GM21447 (cell line): ENCODE results near the gene ST14.
"Not testable (repeated sequence)": the region's sequence is repeated elsewhere in the genome, so short reads cannot be mapped to it uniquely, and the experiment has no call there.

Experiments
- ATAC-seq: cut with Tn5 transposase; IDR thresholded peaks from one replicate; pipeline ENCODE4 v1.9.1; 2021; ENCODE audit not compliant: unreplicated experiment

ST14 gene

DNA sequence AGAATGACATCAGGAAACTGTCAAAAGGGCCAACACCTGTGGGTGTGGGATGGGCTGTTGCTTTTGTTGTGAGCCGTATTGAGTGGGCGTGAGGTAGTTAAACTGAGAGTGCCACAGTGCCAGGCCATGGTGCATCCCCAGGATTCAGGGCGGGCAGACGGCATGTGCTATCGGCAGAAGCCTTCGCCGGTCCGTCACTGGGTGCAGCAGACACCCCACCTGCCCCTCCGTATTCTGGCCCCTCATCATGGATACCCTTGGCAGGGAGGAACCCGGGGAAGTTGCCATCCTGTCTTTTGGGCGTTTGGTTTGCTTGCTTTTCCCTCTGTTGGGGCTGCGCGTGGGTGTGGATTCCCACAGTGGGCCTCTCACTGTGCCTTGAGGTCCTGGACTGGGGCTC lies 27.5 kb downstream of the ST14 start:
- no peak for ATAC-seq

DNA sequence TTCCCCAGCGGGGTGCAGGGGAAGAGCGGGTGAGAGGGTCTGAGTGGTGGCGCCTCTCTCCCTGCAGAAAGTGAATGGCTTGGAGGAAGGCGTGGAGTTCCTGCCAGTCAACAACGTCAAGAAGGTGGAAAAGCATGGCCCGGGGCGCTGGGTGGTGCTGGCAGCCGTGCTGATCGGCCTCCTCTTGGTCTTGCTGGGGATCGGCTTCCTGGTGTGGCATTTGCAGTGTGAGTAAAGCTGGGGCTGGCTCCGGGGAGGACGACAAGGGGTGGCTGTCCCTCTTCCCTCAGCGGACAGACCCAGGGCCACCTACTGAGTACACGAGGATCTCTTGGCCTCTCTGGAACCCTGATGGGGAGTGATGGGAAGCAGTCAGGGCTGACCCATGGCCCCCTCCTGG lies 28.5 kb downstream of the ST14 start:
- no peak for ATAC-seq

DNA sequence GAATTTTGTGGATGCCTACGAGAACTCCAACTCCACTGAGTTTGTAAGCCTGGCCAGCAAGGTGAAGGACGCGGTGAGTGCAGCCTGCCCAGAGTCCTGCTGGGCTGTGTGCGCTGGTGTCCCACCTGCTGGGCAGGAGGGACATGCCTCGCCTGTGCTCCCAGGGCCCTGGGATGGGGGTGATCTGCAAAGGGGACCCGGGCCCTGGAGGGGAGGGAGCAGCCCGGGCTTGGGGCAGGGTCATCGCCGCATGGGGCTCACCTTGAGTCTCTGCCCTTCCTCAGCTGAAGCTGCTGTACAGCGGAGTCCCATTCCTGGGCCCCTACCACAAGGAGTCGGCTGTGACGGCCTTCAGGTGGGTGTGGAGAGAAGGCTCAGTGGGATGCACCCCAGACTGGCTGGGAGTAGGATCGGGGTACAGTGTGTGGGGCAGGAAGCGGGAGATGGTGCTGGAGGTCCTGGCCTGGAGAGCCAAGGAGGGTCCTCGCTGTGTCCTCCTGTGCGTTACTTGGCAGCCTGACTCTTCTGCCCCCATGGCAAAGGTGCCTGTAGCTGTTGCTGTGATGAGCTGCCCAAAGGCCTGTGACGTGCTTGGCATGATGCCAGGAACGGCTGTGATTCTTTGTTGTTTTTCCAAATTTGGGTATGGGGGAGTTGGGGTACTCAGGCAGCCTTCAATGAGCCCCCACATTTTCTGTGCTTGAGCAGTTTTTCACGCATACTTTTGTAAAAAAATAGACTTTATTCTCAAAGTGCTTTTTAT lies 29.2 kb downstream of the ST14 start:
- ATAC-seq, result no peak

DNA sequence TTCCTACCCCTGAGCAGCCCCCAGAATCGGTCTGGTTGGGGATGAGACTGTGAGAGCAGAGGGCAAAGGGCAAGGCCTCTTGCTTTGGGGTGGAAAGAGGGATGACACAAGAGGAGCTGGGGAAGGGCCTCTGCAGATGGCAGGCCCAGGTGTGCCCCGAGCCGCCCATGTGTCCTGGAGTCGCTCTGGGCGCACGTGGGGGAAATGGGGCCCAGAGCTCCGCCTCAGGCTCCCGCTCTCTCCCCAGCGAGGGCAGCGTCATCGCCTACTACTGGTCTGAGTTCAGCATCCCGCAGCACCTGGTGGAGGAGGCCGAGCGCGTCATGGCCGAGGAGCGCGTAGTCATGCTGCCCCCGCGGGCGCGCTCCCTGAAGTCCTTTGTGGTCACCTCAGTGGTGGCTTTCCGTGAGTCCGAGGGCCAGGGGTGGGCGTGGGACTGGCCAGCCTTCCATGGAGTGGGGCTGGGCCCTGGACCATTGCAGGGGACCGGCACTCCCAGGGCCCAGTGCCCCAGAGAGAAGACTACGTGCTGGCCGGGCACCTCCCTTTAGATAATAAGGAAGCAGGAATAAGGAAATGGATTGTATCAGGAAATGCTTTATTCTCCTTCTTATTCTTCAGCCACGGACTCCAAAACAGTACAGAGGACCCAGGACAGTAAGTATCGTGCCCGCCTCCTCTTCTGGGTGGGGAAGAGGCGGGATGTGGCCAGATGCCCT lies 30.1 kb downstream of the ST14 start:
- no peak for ATAC-seq

DNA sequence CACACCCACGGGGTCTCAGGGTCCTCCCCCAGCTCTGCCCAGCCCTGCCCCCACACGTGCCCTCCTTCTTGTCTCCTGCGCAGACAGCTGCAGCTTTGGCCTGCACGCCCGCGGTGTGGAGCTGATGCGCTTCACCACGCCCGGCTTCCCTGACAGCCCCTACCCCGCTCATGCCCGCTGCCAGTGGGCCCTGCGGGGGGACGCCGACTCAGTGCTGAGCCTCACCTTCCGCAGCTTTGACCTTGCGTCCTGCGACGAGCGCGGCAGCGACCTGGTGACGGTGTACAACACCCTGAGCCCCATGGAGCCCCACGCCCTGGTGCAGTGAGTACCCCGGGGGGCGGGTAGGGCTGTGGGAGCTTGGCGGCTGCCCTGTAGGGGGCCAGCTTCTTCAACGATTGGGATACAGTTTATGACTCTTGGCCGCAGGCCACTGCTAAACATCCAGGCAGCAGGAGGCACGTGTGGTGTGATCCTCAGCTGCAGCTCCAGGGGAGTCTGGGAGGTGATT lies 30.8 kb downstream of the ST14 start:
- no peak for ATAC-seq

DNA sequence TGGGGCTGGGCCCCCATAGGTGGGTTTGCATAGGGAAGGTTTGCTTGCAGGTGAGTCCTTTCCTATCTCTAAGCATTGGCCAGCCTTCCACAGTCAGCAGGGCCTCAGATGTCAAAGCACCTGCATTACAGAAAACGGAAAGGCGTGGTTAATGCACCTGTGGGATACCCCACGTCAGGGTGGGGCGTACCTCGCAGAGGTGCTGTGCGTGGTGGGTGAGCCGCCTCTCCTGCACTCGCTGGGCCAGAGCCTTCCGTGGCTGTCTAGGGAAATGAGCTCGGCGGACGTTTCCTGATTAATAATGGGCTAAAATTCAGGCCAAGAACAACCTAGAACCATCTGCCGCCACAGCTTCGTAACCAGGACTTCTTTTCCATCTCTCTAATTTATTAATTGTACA lies 32.3 kb downstream of the ST14 start:
- ATAC-seq, result no peak

DNA sequence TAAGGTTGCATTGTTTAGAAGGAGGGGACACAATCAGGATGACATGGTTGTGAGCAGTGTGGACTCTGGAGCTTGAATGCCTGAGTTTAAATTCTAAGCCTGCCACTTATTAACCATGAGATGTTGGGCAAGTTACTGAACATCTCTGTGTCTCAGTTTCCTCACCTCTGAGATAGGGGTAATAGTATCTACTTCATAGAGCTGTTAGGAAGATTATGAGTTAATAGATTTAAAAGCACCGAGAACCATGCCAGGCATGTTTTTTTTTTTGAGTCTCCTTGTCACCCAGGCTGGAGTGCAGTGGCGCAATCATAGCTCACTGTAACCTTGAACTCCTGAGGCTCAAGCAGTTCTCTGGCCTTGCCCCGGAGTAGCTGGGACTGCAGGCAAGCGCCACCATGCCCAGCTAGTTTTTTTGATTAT lies 33.3 kb downstream of the ST14 start:
- ATAC-seq, result no peak

DNA sequence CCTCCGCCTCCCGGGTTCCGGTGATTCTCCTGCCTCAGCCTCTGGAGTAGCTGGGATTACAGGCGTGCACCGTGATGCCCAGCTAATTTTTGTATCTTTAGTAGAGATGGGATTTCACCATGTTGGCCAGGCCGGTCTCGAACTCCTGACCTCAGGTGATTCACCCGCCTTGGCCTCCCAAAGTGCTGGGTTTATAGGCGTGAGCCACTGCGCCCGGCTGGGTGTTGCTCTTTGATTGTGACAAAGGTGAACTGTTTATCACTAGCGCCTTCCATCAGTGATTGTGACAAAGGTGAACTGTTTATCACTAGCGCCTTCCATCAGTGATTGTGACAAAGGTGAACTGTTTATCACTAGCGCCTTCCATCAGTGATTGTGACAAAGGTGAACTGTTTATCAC lies 34.0 kb downstream of the ST14 start:
- ATAC-seq, result not testable (repeated sequence)

DNA sequence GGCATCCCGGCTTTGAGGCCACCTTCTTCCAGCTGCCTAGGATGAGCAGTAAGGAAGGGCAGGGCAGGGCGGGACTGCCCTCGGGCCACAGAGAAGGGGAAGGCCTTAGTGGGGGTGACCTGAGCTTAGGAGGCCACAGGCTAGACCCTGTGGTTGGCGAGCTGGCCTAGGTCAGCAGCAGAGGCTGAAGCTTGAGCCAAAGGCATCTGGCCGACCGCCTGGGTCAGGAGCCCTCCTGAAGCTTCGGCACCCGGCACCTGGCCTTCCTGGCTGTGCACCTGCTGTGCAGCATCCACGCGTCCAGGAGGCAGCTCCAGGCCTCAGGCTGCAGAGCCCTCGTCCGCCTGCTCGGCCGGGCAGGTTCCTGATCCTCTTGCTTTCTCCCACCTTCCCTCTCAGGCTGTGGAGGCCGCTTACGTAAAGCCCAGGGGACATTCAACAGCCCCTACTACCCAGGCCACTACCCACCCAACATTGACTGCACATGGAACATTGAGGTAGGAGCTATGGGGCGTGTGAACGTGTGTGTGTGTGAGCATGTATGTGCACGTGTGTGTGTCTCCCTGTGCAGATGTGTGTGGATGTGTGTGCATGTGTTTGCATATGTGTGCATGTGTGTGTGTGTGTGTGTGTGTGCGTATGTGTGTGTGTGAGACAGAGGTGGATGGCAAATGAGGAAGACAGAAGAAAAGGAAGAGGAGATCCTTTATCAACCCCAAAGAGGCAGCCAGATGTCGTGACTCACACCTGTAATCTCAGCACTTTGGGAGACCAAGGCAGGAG lies 34.9 kb downstream of the ST14 start:
- ATAC-seq, result no peak

DNA sequence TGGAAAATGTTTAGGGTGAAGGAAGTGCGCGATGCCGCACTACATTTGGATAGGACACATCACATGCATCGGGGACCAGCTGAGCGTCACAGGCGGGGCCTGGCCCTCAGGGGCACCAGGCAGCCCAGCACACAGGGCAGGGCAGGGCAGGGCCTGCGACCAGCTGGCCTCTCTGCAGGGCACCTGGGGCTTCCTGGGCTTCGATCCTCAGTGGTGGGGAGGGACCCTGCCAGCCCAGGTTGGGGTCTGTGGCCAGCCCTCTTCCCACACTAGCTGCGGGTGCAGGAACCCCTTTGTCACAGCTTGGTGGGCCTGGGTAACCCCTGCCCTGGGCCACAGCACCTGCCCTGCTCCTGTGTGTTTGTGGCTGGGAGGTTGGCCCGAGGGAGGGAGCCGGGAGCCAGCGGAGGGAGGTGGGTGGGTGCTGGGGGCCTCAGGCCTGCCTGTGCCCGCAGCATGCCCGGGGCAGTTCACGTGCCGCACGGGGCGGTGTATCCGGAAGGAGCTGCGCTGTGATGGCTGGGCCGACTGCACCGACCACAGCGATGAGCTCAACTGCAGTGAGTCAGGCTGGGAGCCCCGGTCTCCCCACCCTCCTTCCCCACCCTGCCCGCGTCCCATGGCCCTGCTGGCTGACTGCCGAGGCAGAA lies 37.9 kb downstream of the ST14 start:
- ATAC-seq, result no peak

DNA sequence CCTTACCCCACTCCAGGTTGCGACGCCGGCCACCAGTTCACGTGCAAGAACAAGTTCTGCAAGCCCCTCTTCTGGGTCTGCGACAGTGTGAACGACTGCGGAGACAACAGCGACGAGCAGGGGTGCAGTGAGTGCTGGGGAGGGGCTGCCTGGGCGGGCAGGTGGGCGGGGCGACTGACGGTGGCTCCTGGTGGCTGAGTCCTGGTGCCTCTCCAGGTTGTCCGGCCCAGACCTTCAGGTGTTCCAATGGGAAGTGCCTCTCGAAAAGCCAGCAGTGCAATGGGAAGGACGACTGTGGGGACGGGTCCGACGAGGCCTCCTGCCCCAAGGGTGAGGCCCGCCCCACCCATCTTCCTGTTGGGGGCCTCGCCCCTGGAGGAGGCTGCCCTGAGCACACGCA lies 38.7 kb downstream of the ST14 start:
- ATAC-seq, result no peak

DNA sequence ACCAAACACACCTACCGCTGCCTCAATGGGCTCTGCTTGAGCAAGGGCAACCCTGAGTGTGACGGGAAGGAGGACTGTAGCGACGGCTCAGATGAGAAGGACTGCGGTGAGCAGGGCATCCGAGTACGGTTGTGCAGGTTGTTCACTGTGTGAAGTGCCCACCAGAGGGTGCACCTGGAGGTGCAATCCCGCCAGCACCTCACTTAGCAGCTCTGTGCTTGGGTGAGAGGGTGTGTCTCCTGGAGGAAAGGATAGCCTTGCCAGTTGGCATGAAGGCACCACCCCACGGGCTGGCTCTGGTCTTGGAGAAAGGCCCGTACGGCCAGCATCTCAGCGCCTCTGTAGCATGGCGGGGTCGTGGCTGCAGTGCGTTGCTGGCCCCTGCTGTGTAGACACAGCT lies 39.4 kb downstream of the ST14 start:
- no peak for ATAC-seq

DNA sequence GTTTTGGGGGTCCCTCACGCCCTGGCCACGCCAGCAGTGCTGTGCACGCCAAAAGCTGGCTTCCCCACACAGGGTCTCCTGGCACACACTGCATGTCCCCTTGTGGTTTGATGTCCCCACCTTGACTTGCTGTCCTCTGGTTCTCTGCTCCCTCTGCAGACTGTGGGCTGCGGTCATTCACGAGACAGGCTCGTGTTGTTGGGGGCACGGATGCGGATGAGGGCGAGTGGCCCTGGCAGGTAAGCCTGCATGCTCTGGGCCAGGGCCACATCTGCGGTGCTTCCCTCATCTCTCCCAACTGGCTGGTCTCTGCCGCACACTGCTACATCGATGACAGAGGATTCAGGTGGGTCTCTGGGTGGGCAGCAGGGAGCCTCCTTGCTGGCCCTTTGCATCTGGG lies 40.2 kb downstream of the ST14 start:
- ATAC-seq, result no peak

DNA sequence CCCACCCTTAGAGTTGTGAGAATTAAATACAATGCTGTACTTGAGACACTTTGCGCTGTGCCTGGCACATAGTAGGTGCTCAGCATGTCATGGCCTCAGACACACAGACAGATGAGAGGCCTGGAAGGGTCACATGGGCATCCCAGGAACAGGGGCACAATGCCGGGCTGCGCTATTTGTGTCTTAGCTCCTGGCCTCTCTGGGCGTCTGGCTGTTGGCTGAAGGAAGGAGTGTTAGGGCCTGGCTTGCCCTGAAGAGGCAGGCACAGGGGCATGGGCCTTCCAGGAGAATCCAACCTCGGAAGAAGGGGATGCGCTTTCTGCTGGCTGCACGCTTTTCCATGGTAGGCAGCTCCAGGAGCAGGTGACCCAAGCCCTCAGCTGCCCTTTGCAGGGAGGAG lies 41.4 kb downstream of the ST14 start:
- ATAC-seq, result no peak

DNA sequence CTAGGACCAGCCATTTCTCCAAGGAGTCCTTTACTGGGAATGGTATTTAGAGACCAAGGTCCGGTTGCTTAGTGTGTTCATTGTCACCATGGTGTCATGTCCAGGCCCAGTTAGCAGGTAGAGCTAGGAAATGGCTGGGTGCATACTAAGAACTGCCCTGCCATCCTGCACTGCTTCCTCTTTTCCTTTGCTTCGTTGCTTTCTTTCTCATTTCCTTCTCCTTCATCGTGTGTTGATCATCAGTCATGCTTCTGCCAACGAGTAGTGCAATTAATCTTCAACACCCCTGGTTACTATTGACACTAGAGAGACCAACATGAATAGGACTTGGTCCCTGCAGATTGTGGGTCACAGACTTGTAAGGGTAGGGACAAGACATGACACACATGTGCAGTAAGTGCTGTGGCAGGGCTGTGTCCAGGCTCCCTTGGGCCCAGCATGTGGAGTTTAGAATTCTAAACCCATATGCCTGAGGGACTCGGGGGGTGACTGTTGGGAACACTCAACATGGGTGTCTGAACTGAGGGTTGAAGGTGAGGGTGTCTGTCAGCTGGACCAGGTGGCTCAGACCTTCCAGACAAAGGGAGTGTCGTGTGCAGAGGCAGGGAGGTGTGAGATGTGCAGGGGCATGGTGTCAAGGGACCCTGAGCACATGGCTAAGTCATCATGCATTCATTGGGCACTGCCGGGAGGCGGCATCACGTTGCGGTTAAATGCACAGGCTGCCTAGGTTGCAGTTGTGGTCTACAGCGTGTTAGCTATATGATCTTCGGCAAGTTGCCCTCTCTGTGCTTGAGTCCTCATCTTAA lies 42.6 kb downstream of the ST14 start:
- ATAC-seq, result no peak

DNA sequence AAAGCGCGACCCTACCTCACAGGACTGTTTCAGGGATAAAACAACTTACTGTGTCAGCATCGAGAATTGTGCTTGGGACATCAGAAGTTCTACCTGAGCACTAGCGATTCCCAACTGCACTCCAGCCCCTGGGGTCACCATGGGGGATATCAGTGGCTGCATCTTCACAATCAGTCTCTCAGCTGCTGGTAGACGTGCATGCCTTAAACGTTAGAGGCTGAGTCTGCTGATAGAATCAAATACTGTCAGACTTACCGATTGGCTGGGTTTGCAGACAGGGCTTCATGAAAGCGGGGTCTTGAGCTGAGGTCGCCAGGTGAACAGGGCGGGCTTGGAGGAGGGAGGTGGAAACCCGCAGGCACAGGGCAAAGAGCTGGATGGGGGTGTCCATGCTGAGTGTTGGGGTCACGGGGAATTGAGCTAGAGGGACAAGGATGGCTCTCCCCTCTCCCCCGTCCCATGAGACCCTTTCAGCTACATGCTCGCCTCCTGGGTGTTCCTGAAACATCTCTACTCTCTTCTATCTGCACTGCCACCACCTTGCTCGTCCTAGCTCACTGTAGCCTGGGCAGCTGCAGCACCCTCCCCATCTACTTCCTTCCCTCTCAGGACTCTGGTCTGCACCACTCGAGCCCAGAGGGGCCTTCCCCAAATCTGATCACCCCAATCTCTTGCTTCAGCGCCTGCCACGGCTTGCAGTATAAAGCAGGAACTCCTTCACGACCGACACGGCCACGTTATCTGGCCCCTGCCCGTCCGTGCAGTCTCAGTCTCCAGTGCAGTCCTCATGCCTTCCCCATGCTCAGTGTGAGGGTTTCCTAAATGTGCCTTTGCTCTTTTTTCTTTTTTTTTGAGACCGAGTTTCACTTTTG lies 43.5 kb downstream of the ST14 start:
- no peak for ATAC-seq

DNA sequence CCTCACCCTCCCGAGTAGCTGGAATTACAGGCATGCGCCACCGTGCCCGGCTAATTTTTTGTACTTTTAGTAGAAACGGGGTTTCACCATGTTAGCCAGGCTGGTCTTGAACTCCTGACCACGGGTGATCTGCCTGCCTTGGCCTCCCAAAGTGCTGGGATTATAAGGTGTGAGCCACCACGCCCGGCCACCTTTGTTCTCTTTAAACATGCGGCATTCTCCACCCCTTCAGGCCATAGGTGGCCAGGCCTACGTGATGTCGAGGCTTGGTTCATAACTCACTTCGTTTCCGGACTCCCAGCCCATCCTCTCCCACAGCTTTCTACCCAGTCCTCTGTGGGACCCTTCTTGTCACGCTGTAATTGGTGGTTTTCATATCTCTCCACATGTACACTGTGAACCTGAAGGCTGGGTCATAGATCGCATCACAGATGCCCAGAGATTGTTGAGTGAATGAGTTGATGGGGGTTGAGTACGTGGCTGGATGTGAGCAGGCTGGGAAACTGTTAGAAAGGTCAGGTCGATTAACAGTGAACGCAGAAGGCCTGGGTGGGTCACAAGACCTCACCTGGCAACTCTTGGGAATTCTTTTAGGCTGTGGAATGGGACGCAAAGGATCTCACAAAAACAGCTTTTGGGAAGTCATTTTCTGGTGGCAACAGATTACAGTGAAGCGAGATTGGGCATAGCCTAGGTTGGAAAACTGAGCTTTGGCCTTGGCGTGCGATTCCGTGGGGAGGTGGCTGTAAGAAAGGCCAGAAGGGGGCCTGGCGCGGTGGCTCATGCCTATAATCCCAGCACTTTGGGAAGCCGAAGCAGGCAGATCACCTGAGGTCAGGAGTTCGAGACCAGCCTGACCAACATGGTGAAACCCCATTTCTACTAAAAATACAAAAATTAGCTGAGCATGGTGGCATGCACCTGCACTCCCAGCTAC lies 44.5 kb downstream of the ST14 start:
- no peak for ATAC-seq

DNA sequence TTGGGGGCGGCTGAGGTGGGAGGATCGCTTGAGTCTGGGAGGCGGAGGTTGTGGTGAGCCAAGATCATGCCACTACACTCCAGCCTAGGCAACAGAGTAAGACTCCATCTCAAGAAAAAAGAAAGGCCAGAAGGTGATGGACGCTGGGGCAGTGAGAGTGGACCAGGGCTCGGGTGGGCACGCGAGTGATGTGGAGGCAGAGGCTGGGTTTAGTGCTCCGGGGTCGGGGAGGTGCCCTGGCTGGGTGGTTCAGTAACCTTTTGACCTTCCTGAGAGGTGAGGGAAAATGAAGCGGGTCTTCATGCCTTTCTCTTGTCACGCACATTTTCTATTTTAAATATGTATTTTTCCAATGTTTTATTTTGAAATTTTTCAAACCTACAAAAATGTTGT lies 45.1 kb downstream of the ST14 start:
- no peak for ATAC-seq
